CD8-positive, alpha-beta memory T cell (primary cell): ENCODE data around the gene VIL1. TPM values are rescaled to one million over a fixed set of nuclear protein-coding genes. Genes with fewer than 3 reads are reported as not detected.

ENCODE experiments used
- CTCF ChIA-PET: fragments of 350-600 bp; sonication (Branson Sonifier 250); formaldehyde crosslinking; loops from one replicate; lab custom pipeline; 2021; ENCODE audit warnings: antibody characterized with exemption; lab: Charles Lee
- POLR2A ChIA-PET: fragments of 350-600 bp; sonication (Branson Sonifier 250); formaldehyde crosslinking; loops from one replicate; lab custom pipeline; 2021; ENCODE audit warnings: antibody characterized with exemption; lab: Charles Lee
- DNase-seq, 5 donors: peaks; one replicate each; pipeline versions ENCODE4 v3.0.0 to v3.0.0-alpha.2; 2020 to 2022; ENCODE audit warnings: mixed read lengths in 1 of 5
- H3K27ac ChIP-seq: one replicate; pipeline ENCODE4 v1.7.0; 2013; ENCODE audit warnings: low read depth, mild to moderate bottlenecking, low read length, moderate library complexity
- H3K27me3 ChIP-seq: 2 replicates; pipeline ENCODE4 v1.7.0; 2013; ENCODE audit warnings: low read length, mild to moderate bottlenecking; ENCODE audit not compliant: insufficient read depth, poor library complexity, severe bottlenecking
- H3K36me3 ChIP-seq: 2 replicates; pipeline ENCODE4 v1.7.0; 2013; ENCODE audit warnings: mild to moderate bottlenecking, low read length, moderate library complexity; ENCODE audit not compliant: insufficient read depth
- H3K4me1 ChIP-seq: 2 replicates; pipeline ENCODE4 v1.7.0; 2013; ENCODE audit warnings: mild to moderate bottlenecking, low read length, moderate library complexity; ENCODE audit not compliant: insufficient read depth
- H3K4me3 ChIP-seq: 2 replicates; pipeline ENCODE4 v1.7.0; 2013; ENCODE audit warnings: mild to moderate bottlenecking, low read length
- H3K9me3 ChIP-seq: 2 replicates; pipeline ENCODE4 v1.7.0; 2013; ENCODE audit warnings: mild to moderate bottlenecking, low read length
- H3K27ac Mint-ChIP-seq, 8 donors: one replicate each; pipeline ENCODE4 v1.8.0; 2020 to 2021; ENCODE audit warnings: mixed read lengths in 8 of 8, mild to moderate bottlenecking in 6 of 8, inconsistent platforms in 3 of 8, moderate library complexity in 3 of 8
- H3K27me3 Mint-ChIP-seq, 2 donors: one replicate each; pipeline ENCODE4 v1.8.0; 2020 to 2021; ENCODE audit warnings: mixed read lengths in 2 of 2, mild to moderate bottlenecking in 1 of 2, moderate library complexity in 1 of 2
- H3K36me3 Mint-ChIP-seq, 3 donors: one replicate each; pipeline ENCODE4 v1.8.0; 2020 to 2021; ENCODE audit warnings: mixed read lengths in 3 of 3, inconsistent platforms in 1 of 3, mild to moderate bottlenecking in 1 of 3
- H3K4me1 Mint-ChIP-seq, 3 donors: one replicate each; pipeline ENCODE4 v1.8.0; 2020 to 2021; ENCODE audit warnings: mixed read lengths in 3 of 3, inconsistent platforms in 1 of 3, mild to moderate bottlenecking in 1 of 3
- H3K4me3 Mint-ChIP-seq, 7 donors: one replicate each; pipeline ENCODE4 v1.8.0; 2020 to 2021; ENCODE audit warnings: mixed read lengths in 7 of 7, mild to moderate bottlenecking in 6 of 7, moderate library complexity in 4 of 7, inconsistent platforms in 2 of 7
- H3K9me3 Mint-ChIP-seq, 5 donors: one replicate each; pipeline ENCODE4 v1.8.0; 2020 to 2022; ENCODE audit warnings: mixed read lengths in 5 of 5, mild to moderate bottlenecking in 3 of 5, moderate library complexity in 2 of 5, inconsistent platforms in 1 of 5
- polyA plus RNA-seq: library from polyadenylated mRNA; unstranded; fragments of 300-500 nt; fragmentation: Illumina TruSeq; gene quantifications from one replicate; pipeline ENCODE4 v1.2.3, GENCODE V29; 2021
- total RNA-seq, 2 experiments: library from RNA; stranded (reverse); gene quantifications; one replicate each; pipeline ENCODE4 v1.2.3, GENCODE V29; 2021

The VIL1 gene
- total and polyA plus RNA-seq, 3 experiments from 2014 or later, result not detected

DNA sequence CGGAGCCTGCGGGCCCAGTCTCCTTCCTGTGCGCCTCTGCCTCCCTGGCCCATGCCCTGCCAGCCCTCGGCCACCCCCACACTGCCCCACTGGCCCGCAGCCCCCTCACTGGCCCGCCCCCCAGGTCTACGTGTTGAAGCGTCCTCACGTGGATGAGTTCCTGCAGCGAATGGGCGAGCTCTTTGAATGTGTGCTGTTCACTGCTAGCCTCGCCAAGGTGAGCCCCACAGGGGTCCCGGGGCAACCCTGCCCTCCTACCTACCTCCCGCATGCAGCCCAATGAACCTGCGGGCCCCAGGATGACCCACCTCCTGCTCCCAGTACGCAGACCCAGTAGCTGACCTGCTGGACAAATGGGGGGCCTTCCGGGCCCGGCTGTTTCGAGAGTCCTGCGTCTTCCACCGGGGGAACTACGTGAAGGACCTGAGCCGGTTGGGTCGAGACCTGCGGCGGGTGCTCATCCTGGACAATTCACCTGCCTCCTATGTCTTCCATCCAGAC is 16.0 kb upstream of the VIL1 start:
- Mint-ChIP-seq H3K27me3 (peaks cover 0 to under 1% of the 10 kb centered on the region in 2 donors), H3K27ac (peak overlapping the region in 2 of 8 donors; percentile 37 to 95), H3K36me3 (peaks cover 0 to 48% (median 1%) of the 10 kb centered on the region in 3 donors), H3K9me3 (no peaks in the 10 kb centered on the region), H3K4me1 (peaks cover 45 to 72% (median 48%) of the 10 kb centered on the region in 3 donors), H3K4me3 (peak overlapping the region in 4 of 7 donors; percentile 27 to 82 (median 58))
- Histone ChIP-seq H3K4me1 (peaks cover 38% of the 10 kb centered on the region), H3K4me3 (no peak overlapping the region), H3K36me3 (peaks cover 10% of the 10 kb centered on the region), H3K27ac (no peak overlapping the region), H3K9me3 (no peaks in the 10 kb centered on the region), H3K27me3 (no peaks in the 10 kb centered on the region)
- DNase-seq, result no peak
- POLR2A ChIA-PET, result interaction anchor here (0.5 kb wide), 1 partner anchor 8 kb away, joined by 3 read pairs; no protein-coding TSS in a partner anchor
- CTCF ChIA-PET, result interaction anchor here (0.7 kb wide), 1 partner anchor 131 kb away, joined by 3 read pairs; no protein-coding TSS in a partner anchor

DNA sequence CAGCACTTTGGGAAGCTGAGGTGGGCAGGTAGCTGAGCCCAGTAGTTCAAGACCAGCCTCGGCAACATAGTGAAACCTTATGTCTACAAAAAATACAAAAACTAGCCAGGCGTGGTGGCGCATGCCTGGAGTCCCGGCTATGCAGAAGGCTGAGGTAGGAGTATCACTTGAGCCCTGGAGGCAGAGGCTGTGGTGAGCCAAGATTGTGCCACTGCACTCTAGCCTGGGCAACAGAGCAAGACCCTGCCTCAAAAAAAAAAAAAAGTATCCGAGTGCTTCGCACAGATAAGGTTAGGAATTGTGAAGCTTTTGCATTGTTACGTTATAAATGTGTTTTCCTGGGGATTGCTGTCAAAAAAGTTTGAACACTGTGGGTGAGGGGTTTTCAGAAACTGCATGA is 15.1 kb upstream of the VIL1 start:
- peak overlapping the region in 5 of 7 donors; percentile 11 to 83 (median 58) for H3K4me3 Mint-ChIP-seq
- ChIA-PET CTCF (interaction anchor here (1.0 to 2.5 kb wide), 4 partner anchors 7 to 130 kb away, joined by 3 to 20 read pairs (median 4); no protein-coding TSS in a partner anchor), POLR2A (interaction anchor here (1.2 kb wide), 1 partner anchor 10 kb away, joined by 3 read pairs; no protein-coding TSS in a partner anchor)
- peak overlapping the region in 5 of 8 donors; percentile 56 to 97 (median 67) for H3K27ac Mint-ChIP-seq
- no peaks in the 10 kb centered on the region for H3K9me3 ChIP-seq
- no peak overlapping the region for H3K4me3 ChIP-seq
- peaks cover 49 to 71% (median 50%) of the 10 kb centered on the region in 3 donors for H3K4me1 Mint-ChIP-seq
- peaks cover 39% of the 10 kb centered on the region for H3K4me1 ChIP-seq
- no peak overlapping the region for H3K27ac ChIP-seq
- H3K27me3 Mint-ChIP-seq, result no peaks in the 10 kb centered on the region
- H3K36me3 Mint-ChIP-seq, result peaks cover 0 to 48% (median 1%) of the 10 kb centered on the region in 3 donors
- peaks cover 10% of the 10 kb centered on the region for H3K36me3 ChIP-seq
- H3K9me3 Mint-ChIP-seq, result no peaks in the 10 kb centered on the region
- H3K27me3 ChIP-seq, result no peaks in the 10 kb centered on the region
- DNase-seq, result no peak

DNA sequence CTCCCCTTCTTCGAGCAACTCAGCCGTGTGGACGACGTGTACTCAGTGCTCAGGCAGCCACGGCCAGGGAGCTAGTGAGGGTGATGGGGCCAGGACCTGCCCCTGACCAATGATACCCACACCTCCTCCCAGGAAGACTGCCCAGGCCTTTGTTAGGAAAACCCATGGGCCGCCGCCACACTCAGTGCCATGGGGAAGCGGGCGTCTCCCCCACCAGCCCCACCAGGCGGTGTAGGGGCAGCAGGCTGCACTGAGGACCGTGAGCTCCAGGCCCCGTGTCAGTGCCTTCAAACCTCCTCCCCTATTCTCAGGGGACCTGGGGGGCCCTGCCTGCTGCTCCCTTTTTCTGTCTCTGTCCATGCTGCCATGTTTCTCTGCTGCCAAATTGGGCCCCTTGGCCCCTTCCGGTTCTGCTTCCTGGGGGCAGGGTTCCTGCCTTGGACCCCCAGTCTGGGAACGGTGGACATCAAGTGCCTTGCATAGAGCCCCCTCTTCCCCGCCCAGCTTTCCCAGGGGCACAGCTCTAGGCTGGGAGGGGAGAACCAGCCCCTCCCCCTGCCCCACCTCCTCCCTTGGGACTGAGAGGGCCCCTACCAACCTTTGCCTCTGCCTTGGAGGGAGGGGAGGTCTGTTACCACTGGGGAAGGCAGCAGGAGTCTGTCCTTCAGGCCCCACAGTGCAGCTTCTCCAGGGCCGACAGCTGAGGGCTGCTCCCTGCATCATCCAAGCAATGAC is 14.4 kb upstream of the VIL1 start:
- Histone ChIP-seq H3K36me3 (peaks cover 10% of the 10 kb centered on the region), H3K4me1 (peaks cover 39% of the 10 kb centered on the region), H3K9me3 (no peaks in the 10 kb centered on the region), H3K27ac (no peak overlapping the region), H3K27me3 (no peaks in the 10 kb centered on the region), H3K4me3 (no peak overlapping the region)
- Mint-ChIP-seq H3K9me3 (no peaks in the 10 kb centered on the region), H3K27me3 (no peaks in the 10 kb centered on the region), H3K4me3 (peak overlapping the region in 3 of 7 donors; percentile 37 to 83 (median 70)), H3K36me3 (peaks cover 0 to 48% (median 1%) of the 10 kb centered on the region in 3 donors), H3K4me1 (peaks cover 49 to 69% (median 50%) of the 10 kb centered on the region in 3 donors), H3K27ac (peak overlapping the region in 7 of 8 donors; percentile 29 to 98 (median 82))
- no peak for DNase-seq
- ChIA-PET CTCF (interaction anchor here (0.8 to 2.5 kb wide), 7 partner anchors 8 to 472 kb away, joined by 3 to 20 read pairs (median 4); no protein-coding TSS in a partner anchor), POLR2A (interaction anchor here (0.7 to 1.5 kb wide), 4 partner anchors 7 to 118 kb away, joined by 3 to 6 read pairs (median 3); no protein-coding TSS in a partner anchor)

DNA sequence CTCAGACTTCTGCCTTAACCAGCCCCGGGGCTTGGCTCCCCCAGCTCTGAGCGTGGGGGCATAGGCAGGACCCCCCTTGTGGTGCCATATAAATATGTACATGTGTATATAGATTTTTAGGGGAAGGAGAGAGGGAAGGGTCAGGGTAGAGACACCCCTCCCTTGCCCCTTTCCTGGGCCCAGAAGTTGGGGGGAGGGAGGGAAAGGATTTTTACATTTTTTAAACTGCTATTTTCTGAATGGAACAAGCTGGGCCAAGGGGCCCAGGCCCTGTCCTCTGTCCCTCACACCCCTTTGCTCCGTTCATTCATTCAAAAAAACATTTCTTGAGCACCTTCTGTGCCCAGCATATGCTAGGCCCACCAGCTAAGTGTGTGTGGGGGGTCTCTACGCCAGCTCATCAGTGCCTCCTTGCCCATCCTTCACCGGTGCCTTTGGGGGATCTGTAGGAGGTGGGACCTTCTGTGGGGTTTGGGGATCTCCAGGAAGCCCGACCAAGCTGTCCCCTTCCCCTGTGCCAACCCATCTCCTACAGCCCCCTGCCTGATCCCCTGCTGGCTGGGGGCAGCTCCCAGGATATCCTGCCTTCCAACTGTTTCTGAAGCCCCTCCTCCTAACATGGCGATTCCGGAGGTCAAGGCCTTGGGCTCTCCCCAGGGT is 13.7 kb upstream of the VIL1 start:
- Histone ChIP-seq H3K9me3 (no peaks in the 10 kb centered on the region), H3K4me3 (no peak overlapping the region), H3K36me3 (peaks cover 10% of the 10 kb centered on the region), H3K27ac (peak overlapping the region; percentile 38), H3K27me3 (no peaks in the 10 kb centered on the region), H3K4me1 (peaks cover 39% of the 10 kb centered on the region)
- Mint-ChIP-seq H3K27ac (peak overlapping the region; percentile 83 to 98 (median 96)), H3K36me3 (peaks cover 0 to 46% (median 1%) of the 10 kb centered on the region in 3 donors), H3K27me3 (no peaks in the 10 kb centered on the region), H3K4me3 (peak overlapping the region; percentile 70 to 85 (median 82)), H3K4me1 (peaks cover 48 to 69% (median 49%) of the 10 kb centered on the region in 3 donors), H3K9me3 (no peaks in the 10 kb centered on the region)
- CTCF ChIA-PET, result interaction anchor here (0.8 to 2.5 kb wide), 6 partner anchors 9 to 471 kb away, joined by 3 to 20 read pairs (median 4); no protein-coding TSS in a partner anchor
- POLR2A ChIA-PET, result interaction anchor here (0.7 to 1.5 kb wide), 3 partner anchors 8 to 119 kb away, joined by 3 to 6 read pairs (median 3); no protein-coding TSS in a partner anchor
- no peak for DNase-seq

DNA sequence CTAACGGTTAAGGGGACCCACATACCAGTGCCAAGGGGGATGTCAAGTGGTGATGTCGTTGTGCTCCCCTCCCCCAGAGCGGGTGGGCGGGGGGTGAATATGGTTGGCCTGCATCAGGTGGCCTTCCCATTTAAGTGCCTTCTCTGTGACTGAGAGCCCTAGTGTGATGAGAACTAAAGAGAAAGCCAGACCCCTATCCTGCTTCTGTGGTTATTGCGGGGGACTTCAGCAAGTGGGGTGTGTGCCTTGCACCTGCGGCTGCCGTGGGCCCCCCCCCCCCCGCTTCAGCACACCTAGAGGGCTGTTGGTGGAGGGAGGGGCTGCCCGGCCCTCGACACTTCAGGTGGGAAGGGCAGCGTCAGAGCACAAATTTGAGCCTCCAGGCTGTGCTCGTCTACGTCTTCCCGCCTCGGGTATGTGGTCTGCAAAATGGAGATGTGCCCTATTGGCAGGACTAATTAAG is 13.1 kb upstream of the VIL1 start:
- Histone ChIP-seq H3K27ac (peak overlapping the region; percentile 38), H3K27me3 (no peaks in the 10 kb centered on the region), H3K9me3 (no peaks in the 10 kb centered on the region), H3K4me3 (peak overlapping the region; percentile 34), H3K36me3 (peaks cover 10% of the 10 kb centered on the region), H3K4me1 (peaks cover 39% of the 10 kb centered on the region)
- Mint-ChIP-seq H3K9me3 (no peaks in the 10 kb centered on the region), H3K27me3 (no peaks in the 10 kb centered on the region), H3K27ac (peak overlapping the region; percentile 83 to 98 (median 96)), H3K4me3 (peak overlapping the region; percentile 79 to 85 (median 82)), H3K36me3 (peaks cover 0 to 45% (median 1%) of the 10 kb centered on the region in 3 donors), H3K4me1 (peaks cover 48 to 69% (median 49%) of the 10 kb centered on the region in 3 donors)
- DNase-seq, result peak in 2 of 5 donors; percentile 27 to 41
- POLR2A ChIA-PET, result interaction anchor here (1.2 to 1.5 kb wide), 2 partner anchors 8 to 10 kb away, joined by 3 to 6 read pairs; no protein-coding TSS in a partner anchor
- CTCF ChIA-PET, result interaction anchor here (0.8 to 2.5 kb wide), 5 partner anchors 9 to 470 kb away, joined by 3 to 20 read pairs (median 3); no protein-coding TSS in a partner anchor

DNA sequence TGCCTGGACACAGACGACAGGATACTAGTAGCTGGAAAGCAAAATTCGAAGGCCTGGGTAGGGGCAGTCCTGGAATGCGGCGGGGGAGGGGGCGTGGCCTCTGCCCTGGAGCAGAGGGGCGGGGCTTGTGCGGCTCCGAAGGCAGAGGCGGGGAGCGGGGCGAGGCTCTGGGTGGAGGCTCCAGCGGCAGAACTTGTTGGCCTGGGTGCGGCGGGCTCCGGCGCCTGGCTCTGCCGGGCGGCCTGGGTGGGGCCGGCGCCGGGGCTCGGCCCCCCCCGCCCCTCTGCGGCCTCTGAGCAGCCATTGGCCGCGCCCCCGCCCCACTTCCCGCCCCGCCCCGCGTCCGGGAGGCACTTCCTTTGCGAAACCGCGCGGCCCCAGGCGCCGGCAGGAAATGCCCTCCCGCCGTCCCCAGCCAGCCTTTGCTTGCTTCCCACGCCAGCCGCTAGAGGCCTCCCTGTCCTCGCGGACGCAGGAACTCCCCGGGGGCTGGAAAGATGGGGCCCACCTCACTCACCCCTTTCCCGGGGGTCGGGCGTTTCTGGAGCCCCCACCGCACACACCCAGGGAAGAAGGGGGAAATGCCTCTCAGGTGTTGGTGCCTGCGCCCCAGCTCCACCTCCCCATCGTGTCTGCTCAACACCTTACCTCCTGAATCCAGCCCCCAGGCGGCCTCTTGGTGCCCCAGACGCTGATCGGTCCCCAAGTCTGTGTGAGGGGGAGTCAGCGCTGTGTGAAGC is 12.5 kb upstream of the VIL1 start:
- H3K36me3 Mint-ChIP-seq, result peaks cover 0 to 41% (median 1%) of the 10 kb centered on the region in 3 donors
- Histone ChIP-seq H3K9me3 (no peaks in the 10 kb centered on the region), H3K4me3 (peak overlapping the region; percentile 65), H3K27ac (peak overlapping the region; percentile 70), H3K4me1 (peaks cover 35% of the 10 kb centered on the region), H3K36me3 (peaks cover 10% of the 10 kb centered on the region), H3K27me3 (no peaks in the 10 kb centered on the region)
- H3K4me1 Mint-ChIP-seq, result peaks cover 45 to 65% (median 47%) of the 10 kb centered on the region in 3 donors
- CTCF ChIA-PET, result interaction anchor here (0.7 to 2.5 kb wide), 7 partner anchors 9 to 134 kb away, joined by 3 to 20 read pairs (median 4); no protein-coding TSS in a partner anchor
- peak; percentile 88 to 95 (median 92) for DNase-seq
- H3K27me3 Mint-ChIP-seq, result no peaks in the 10 kb centered on the region
- POLR2A ChIA-PET, result interaction anchor here (0.6 to 2.4 kb wide), 4 partner anchors 10 to 328 kb away, joined by 3 to 20 read pairs (median 4); partner anchors contain the start of genes RNF25 and STK36
- H3K27ac Mint-ChIP-seq, result peak overlapping the region; percentile 83 to 99 (median 97)
- no peaks in the 10 kb centered on the region for H3K9me3 Mint-ChIP-seq
- peak overlapping the region; percentile 82 to 93 (median 83) for H3K4me3 Mint-ChIP-seq
